Neural crest cell (in vitro differentiated cells): ENCODE results near the gene TBC1D8. TPM values are rescaled to one million over a fixed set of nuclear protein-coding genes. Genes with fewer than 3 reads are reported as not detected.

Source experiments
- DNase-seq: peaks from one replicate; pipeline ENCODE4 v3.0.0; 2021; ENCODE audit warnings: low read depth, mixed read lengths, low spot score
- H3K27ac Mint-ChIP-seq: one replicate; pipeline ENCODE4 v1.8.0; 2021; ENCODE audit warnings: mild to moderate bottlenecking, mixed read lengths; ENCODE audit not compliant: unreplicated experiment
- H3K27me3 Mint-ChIP-seq: 2 replicates; pipeline ENCODE4 v1.8.0; 2021; ENCODE audit warnings: low read depth, mild to moderate bottlenecking, mixed read lengths
- H3K36me3 Mint-ChIP-seq: 2 replicates; pipeline ENCODE4 v1.8.0; 2021; ENCODE audit warnings: low read depth, mild to moderate bottlenecking, mixed read lengths
- H3K4me1 Mint-ChIP-seq: 2 replicates; pipeline ENCODE4 v1.8.0; 2021; ENCODE audit warnings: mixed read lengths
- H3K4me3 Mint-ChIP-seq: one replicate; pipeline ENCODE4 v1.8.0; 2021; ENCODE audit warnings: mild to moderate bottlenecking, mixed read lengths
- H3K9me3 Mint-ChIP-seq: 2 replicates; pipeline ENCODE4 v1.8.0; 2021; ENCODE audit warnings: mixed read lengths
- CTCF ChIP-seq: fragments of 200-600 bp; sonication (generic); conservative IDR thresholded peaks from 2 replicates; pipeline ENCODE4 v1.5.0; 2021; ENCODE audit warnings: antibody characterized with exemption, mild to moderate bottlenecking
- total RNA-seq: library from RNA; stranded (reverse); gene quantifications from 2 replicates; pipeline ENCODE4 v1.2.1, GENCODE V29; 2021

The TBC1D8 gene
- total RNA-seq, 1 donor from 2014 or later: 7.8 TPM

- no peak for TF ChIP-seq CTCF
- H3K27ac Mint-ChIP-seq: no peak overlapping the region
- peak overlapping the region; percentile 79 for H3K4me3 Mint-ChIP-seq
- H3K9me3 Mint-ChIP-seq: no peaks in the 10 kb centered on the region
- peaks cover 29% of the 10 kb centered on the region for H3K4me1 Mint-ChIP-seq
- no peaks in the 10 kb centered on the region for H3K36me3 Mint-ChIP-seq
- H3K27me3 Mint-ChIP-seq: peaks cover 52% of the 10 kb centered on the region
- DNase-seq: no peak
Observed at GRCh38 chr2:101149241-101150192, 1.7 kb downstream of the TBC1D8 start.

GRCh38 chr2:101148777-101149176 is 2.4 kb downstream of the TBC1D8 start:
- Mint-ChIP-seq H3K4me1 (peaks cover 34% of the 10 kb centered on the region), H3K9me3 (no peaks in the 10 kb centered on the region), H3K4me3 (peak overlapping the region; percentile 79), H3K27ac (no peak overlapping the region), H3K27me3 (peaks cover 45% of the 10 kb centered on the region), H3K36me3 (no peaks in the 10 kb centered on the region)
- no peak for TF ChIP-seq CTCF
- DNase-seq: no peak

- peaks cover 31% of the 10 kb centered on the region for H3K4me1 Mint-ChIP-seq
- H3K9me3 Mint-ChIP-seq: no peaks in the 10 kb centered on the region
- H3K4me3 Mint-ChIP-seq: peak overlapping the region; percentile 79
- DNase-seq: no peak
- H3K27ac Mint-ChIP-seq: no peak overlapping the region
- peaks cover 38% of the 10 kb centered on the region for H3K27me3 Mint-ChIP-seq
- TF ChIP-seq CTCF: no peak
- no peaks in the 10 kb centered on the region for H3K36me3 Mint-ChIP-seq
Observed at GRCh38 chr2:101147971-101148370, 3.2 kb downstream of the TBC1D8 start.

DNA sequence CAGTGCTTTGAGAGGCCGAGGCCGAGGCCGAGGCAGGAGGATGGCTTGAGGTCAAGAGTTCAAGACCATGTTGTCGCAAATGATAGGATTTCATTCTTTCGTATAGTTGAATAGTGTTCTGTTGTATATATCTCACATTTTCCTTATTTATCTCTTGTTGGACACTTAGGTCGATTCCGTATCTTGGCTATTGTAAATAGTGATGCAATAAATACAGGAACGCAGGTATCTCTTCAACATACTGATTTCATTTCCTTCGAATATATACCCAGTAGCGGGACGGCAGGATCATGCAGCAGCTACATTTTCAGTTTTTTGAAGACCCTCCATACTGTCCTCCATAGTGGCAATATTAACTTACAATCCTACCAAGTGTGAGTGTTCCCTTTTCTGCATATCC is 4.1 kb downstream of the TBC1D8 start:
- H3K36me3 Mint-ChIP-seq: no peaks in the 10 kb centered on the region
- no peak for DNase-seq
- no peak overlapping the region for H3K4me3 Mint-ChIP-seq
- peaks cover 29% of the 10 kb centered on the region for H3K27me3 Mint-ChIP-seq
- peaks cover 22% of the 10 kb centered on the region for H3K4me1 Mint-ChIP-seq
- no peak overlapping the region for H3K27ac Mint-ChIP-seq
- peaks cover 3% of the 10 kb centered on the region for H3K9me3 Mint-ChIP-seq
- TF ChIP-seq CTCF: no peak

DNA sequence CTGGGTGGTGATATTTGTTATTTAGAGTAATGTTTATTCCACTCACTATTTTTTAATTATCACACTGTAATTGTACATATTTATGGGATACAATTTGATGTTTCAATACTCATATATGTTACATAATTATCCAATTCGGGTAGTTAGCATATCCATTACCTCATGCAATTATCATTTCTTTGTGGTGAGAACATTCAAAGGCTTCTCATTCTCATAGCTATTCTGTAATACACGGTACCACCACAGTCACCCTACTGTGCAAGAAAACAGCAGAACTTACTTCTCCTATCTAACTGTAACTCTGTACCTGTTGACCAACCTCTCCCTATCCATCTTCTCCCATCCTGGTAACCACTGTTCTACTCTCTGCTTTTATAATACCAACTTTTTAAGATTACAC is 4.6 kb downstream of the TBC1D8 start:
- Mint-ChIP-seq H3K27ac (no peak overlapping the region), H3K4me3 (no peak overlapping the region), H3K36me3 (no peaks in the 10 kb centered on the region), H3K9me3 (peaks cover 3% of the 10 kb centered on the region), H3K27me3 (peaks cover 25% of the 10 kb centered on the region), H3K4me1 (peaks cover 18% of the 10 kb centered on the region)
- no peak for DNase-seq
- TF ChIP-seq CTCF: no peak
